Smooth muscle cell (in vitro differentiated cells): ENCODE measurements around the gene GTF2IRD1. TPM values are rescaled to one million over a fixed set of nuclear protein-coding genes. Genes with fewer than 3 reads are reported as not detected.
"Not testable (repeated sequence)": the region's sequence is repeated elsewhere in the genome, so short reads cannot be mapped to it uniquely, and the experiment has no call there.

Source experiments
- DNase-seq: peaks from one replicate; lab custom pipeline; 2025; ENCODE audit not compliant: unreplicated experiment; lab: John Stamatoyannopoulos, UW
- H2AFZ ChIP-seq: fragments of 200-600 bp; sonication (generic); 2 replicates; pipeline ENCODE4 v1.6.0; 2016; ENCODE audit warnings: antibody characterized with exemption, low read depth, mild to moderate bottlenecking
- H3F3A ChIP-seq: fragments of 200-600 bp; sonication (generic); 2 replicates; pipeline ENCODE4 v1.6.0; 2017; ENCODE audit warnings: antibody characterized with exemption, low read depth
- H3K27ac ChIP-seq: fragments of 200-600 bp; sonication (generic); 2 replicates; pipeline ENCODE4 v1.5.1; 2016; ENCODE audit warnings: low read depth, mild to moderate bottlenecking
- H3K27me3 ChIP-seq: fragments of 200-600 bp; sonication (generic); 2 replicates; pipeline ENCODE4 v1.6.1; 2016; ENCODE audit warnings: low read depth, mild to moderate bottlenecking
- H3K36me3 ChIP-seq: fragments of 200-600 bp; sonication (generic); 2 replicates; pipeline ENCODE4 v1.5.1; 2016; ENCODE audit warnings: low read depth
- H3K4me1 ChIP-seq: fragments of 200-600 bp; sonication (generic); 2 replicates; pipeline ENCODE4 v1.5.1; 2016; ENCODE audit warnings: low read depth
- H3K4me2 ChIP-seq: fragments of 200-600 bp; sonication (generic); 2 replicates; pipeline ENCODE4 v1.6.0; 2016; ENCODE audit warnings: mild to moderate bottlenecking
- H3K4me3 ChIP-seq: fragments of 200-600 bp; sonication (generic); 2 replicates; pipeline ENCODE4 v1.5.1; 2016; ENCODE audit warnings: mild to moderate bottlenecking
- H3K79me2 ChIP-seq: fragments of 200-600 bp; sonication (generic); 2 replicates; pipeline ENCODE4 v1.6.0; 2016; ENCODE audit warnings: low read depth, mild to moderate bottlenecking
- H3K9ac ChIP-seq: fragments of 200-600 bp; sonication (generic); 2 replicates; pipeline ENCODE4 v1.6.0; 2016; ENCODE audit warnings: low read depth
- H3K9me3 ChIP-seq: fragments of 200-600 bp; sonication (generic); replicated peaks from 2 replicates; pipeline ENCODE4 v1.5.1; 2016; ENCODE audit warnings: low read depth
- H4K20me1 ChIP-seq: fragments of 200-600 bp; sonication (generic); 2 replicates; pipeline ENCODE4 v1.6.0; 2016; ENCODE audit warnings: low read depth
- CTCF ChIP-seq: fragments of 200-600 bp; sonication (generic); IDR thresholded peaks from 2 replicates; pipeline ENCODE4 v1.5.1; 2017; ENCODE audit warnings: borderline replicate concordance, mild to moderate bottlenecking, antibody characterized with exemption; ENCODE audit not compliant: insufficient read depth, poor library complexity, severe bottlenecking
- WGBS: methylation state at CpG from one replicate; pipeline ENCODE4 v1.1.7; 2016; ENCODE audit warnings: low lambda C conversion rate; 5-methylcytosine and 5-hydroxymethylcytosine counted together
- polyA plus RNA-seq: library from polyadenylated mRNA; unstranded; fragments of >200 nt; fragmentation: Nextera tagmentation; extraction: Ambion mirVana; gene quantifications from 2 replicates; pipeline ENCODE4 v1.2.1, GENCODE V29; 2016
- total RNA-seq: library from RNA; depleted of rRNA; stranded (reverse); fragments of >200 nt; gene quantifications from 2 replicates; pipeline ENCODE4 v1.2.3, GENCODE V29; 2014

GTF2IRD1 gene
- total and polyA plus RNA-seq, 2 experiments from 2014 or later = 20.0 to 41.5 TPM

- H3K79me2 ChIP-seq = no peaks in the 10 kb centered on the region
- H3K9me3 ChIP-seq = no peaks in the 10 kb centered on the region
- peak overlapping the region; percentile 21 for H3K4me2 ChIP-seq
- H4K20me1 ChIP-seq = no peaks in the 10 kb centered on the region
- H3K36me3 ChIP-seq = no peaks in the 10 kb centered on the region
- WGBS = 56% methylated on average over 12 of the region's 12 CpGs
- no peak overlapping the region for H3K9ac ChIP-seq
- no peak for TF ChIP-seq CTCF
- no peak for DNase-seq
- no peak overlapping the region for H3K4me3 ChIP-seq
- H3K4me1 ChIP-seq = peaks cover 14% of the 10 kb centered on the region
- H3K27me3 ChIP-seq = no peaks in the 10 kb centered on the region
- H2AFZ ChIP-seq = peak overlapping the region; percentile 45
- H3K27ac ChIP-seq = no peak overlapping the region
- H3F3A ChIP-seq = no peaks in the 10 kb centered on the region
These were observed 174.1 kb downstream of the GTF2IRD1 start for GRCh38 chr7:74627661-74628411.

GRCh38 chr7:74632505-74632904 is 178.8 kb downstream of the GTF2IRD1 start:
- Histone ChIP-seq H3F3A (no peaks in the 10 kb centered on the region), H3K4me1 (peaks cover 17% of the 10 kb centered on the region), H2AFZ (no peak overlapping the region), H3K36me3 (no peaks in the 10 kb centered on the region), H3K4me3 (no peak overlapping the region), H3K4me2 (no peak overlapping the region), H3K27me3 (no peaks in the 10 kb centered on the region), H3K9me3 (no peaks in the 10 kb centered on the region), H4K20me1 (no peaks in the 10 kb centered on the region), H3K9ac (no peak overlapping the region), H3K27ac (no peak overlapping the region), H3K79me2 (no peaks in the 10 kb centered on the region)
- no peak for TF ChIP-seq CTCF
- DNase-seq = no peak
- 89% methylated on average over 8 of the region's 8 CpGs for WGBS

GRCh38 chr7:74633451-74633921 is 179.8 kb downstream of the GTF2IRD1 start:
- Histone ChIP-seq H3K4me3 (no peak overlapping the region), H3K36me3 (no peaks in the 10 kb centered on the region), H3F3A (no peaks in the 10 kb centered on the region), H3K4me1 (peaks cover 11% of the 10 kb centered on the region), H3K79me2 (no peaks in the 10 kb centered on the region), H3K9ac (no peak overlapping the region), H4K20me1 (no peaks in the 10 kb centered on the region), H3K4me2 (no peak overlapping the region), H2AFZ (no peak overlapping the region), H3K9me3 (no peaks in the 10 kb centered on the region), H3K27ac (no peak overlapping the region), H3K27me3 (no peaks in the 10 kb centered on the region)
- 80% methylated on average over 9 of the region's 9 CpGs for WGBS
- no peak for TF ChIP-seq CTCF
- DNase-seq = no peak

GRCh38 chr7:74637745-74638144 is 184.0 kb downstream of the GTF2IRD1 start:
- H3K79me2 ChIP-seq = no peaks in the 10 kb centered on the region
- no peak for DNase-seq
- H3K4me3 ChIP-seq = no peak overlapping the region
- H3K4me1 ChIP-seq = peaks cover 9% of the 10 kb centered on the region
- no peaks in the 10 kb centered on the region for H3K27me3 ChIP-seq
- H3K27ac ChIP-seq = no peak overlapping the region
- H3K4me2 ChIP-seq = no peak overlapping the region
- no peaks in the 10 kb centered on the region for H3F3A ChIP-seq
- no peak overlapping the region for H2AFZ ChIP-seq
- no peak for TF ChIP-seq CTCF
- WGBS = 96% methylated on average over 7 of the region's 7 CpGs
- H3K36me3 ChIP-seq = no peaks in the 10 kb centered on the region
- no peak overlapping the region for H3K9ac ChIP-seq
- no peaks in the 10 kb centered on the region for H4K20me1 ChIP-seq
- H3K9me3 ChIP-seq = no peaks in the 10 kb centered on the region

GRCh38 chr7:74650055-74650454 is 196.3 kb downstream of the GTF2IRD1 start:
- H2AFZ ChIP-seq = peak overlapping the region; percentile 56
- WGBS = 5% methylated on average over 11 of the region's 11 CpGs
- DNase-seq, H3K27me3 ChIP-seq, H3F3A ChIP-seq, H3K79me2 ChIP-seq, H3K9me3 ChIP-seq, H3K9ac ChIP-seq, H3K36me3 ChIP-seq, H4K20me1 ChIP-seq: not testable (repeated sequence)
- peaks cover 11% of the 10 kb centered on the region for H3K4me1 ChIP-seq
- H3K27ac ChIP-seq = peak overlapping the region; percentile 20
- peak overlapping the region; percentile 27 for H3K4me3 ChIP-seq
- peak overlapping the region; percentile 78 for H3K4me2 ChIP-seq
